ENCODE data around the gene CYSTM1. TPM values are rescaled to one million over a fixed set of nuclear protein-coding genes. Genes with fewer than 3 reads are reported as not detected.

The CYSTM1 gene, protein sequence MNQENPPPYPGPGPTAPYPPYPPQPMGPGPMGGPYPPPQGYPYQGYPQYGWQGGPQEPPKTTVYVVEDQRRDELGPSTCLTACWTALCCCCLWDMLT
- 59.7 and 70.1 TPM in 2 replicates for total RNA-seq (2014; rRNA removed; shearing (Covaris generic))
- polyA plus RNA-seq (2014; cell fraction: nucleus; rRNA removed), result 10.1 and 21.4 TPM in 2 replicates

DNA sequence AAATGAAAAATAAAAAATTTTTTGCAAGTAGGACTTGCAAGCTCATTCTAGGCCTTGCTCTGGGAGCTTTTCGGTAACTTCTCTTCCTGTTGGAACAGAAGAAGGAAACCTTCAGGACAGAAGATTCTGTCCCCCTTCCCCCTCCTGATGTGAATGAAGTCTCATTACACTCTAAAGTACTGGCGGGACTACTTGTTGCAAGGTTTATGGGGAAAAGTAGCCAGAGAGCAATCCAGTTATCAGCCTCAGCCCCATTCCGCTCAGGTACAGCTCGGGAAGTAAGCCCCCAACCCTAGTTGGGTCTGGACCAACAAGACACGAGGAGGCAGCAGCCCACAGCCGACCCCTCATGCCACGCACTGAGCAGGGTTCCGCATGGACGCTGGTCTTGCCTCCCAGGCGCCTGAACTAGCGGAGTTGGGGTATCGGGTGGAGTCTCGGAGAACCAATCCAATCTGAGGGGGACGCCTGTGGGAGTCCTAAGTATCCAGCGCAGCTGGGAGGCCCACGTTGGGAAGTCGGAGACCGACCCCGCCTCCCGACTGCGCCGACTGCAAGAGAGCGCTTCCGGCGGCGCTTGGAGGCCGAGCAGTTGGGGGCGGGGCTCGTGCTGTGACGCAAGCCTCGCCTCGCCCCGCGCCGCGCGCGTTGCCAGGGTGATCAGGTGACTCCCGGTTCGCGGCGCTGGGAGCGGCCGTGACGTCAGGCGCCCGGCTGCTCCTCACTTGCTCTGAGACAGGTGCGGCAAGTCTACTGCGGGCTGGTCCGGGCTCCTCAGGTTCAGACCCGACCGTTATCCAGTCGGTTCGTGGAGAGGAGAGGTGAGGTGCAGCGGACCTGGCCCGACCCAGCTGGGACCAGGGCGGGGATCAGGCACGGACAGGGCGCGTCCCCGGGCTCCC, at the start of gene CYSTM1:
TSS of gene CYSTM1 (plus strand) at position 724 of the 902 bp plus-strand sequence. CDS start 19,278 bp downstream, outside the sequence.
- DNase-seq (ENCODE audit: extremely low read depth, low read depth), result peak; percentile 88

DNA sequence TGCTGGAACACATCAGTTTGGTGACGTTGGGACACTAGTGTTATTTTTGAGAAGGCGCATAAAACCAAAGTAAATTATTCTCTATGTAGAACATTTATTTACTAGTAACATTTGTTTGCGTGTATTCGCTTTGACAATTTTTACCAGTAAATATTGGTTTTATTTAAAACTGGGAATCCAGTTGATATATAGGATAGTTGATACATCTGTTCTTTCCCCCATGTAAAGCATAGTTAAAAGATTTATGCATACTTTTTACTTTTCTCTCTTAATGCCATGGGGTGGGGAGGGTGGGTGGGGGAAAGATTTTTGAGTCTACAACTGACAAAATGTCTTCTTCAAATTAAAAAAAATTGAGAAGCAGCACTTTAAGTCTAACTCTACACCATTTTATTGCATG, 49.4 kb upstream of the CYSTM1 start, which contains the start of gene IGIP:
TSS of gene IGIP (plus strand) at position 301 of the 400 bp plus-strand sequence. CDS start 2,540 bp downstream, outside the sequence.
- DNase-seq (ENCODE audit: extremely low read depth, low read depth), result no peak

DNA sequence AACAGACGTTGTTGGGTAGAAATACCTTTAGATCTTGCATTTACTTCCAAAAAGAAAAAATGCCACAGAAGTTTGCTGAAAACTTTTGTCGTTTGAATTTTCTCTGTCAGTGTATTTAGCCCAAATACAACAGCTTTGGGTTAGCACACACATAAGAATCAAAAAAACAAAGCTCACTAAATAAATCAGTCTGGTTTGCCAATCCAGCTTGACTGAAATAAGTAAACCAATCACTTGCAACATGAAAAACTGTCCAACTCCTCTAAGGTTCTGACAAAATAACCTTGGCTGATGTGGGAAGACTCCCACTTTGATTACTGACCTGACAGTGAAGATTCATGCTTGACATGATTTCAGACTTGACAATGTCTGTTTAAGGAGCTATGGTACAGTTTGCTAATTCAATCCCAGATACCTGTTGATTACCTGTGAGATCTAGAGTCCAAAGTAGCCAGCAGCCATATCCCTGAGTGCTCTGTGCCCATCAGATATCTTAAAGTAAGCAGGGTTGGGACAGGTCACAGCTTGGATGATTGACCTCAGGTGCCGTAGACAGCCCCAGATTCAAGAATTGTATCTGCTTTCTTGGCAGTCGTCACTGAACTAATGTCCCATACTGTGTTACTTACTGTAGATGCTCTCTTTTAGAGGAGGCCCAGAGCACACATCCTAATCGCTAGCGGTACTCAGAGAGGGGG, 48.5 kb upstream of the CYSTM1 start:
- DNase-seq (ENCODE audit: extremely low read depth, low read depth), result no peak

DNA sequence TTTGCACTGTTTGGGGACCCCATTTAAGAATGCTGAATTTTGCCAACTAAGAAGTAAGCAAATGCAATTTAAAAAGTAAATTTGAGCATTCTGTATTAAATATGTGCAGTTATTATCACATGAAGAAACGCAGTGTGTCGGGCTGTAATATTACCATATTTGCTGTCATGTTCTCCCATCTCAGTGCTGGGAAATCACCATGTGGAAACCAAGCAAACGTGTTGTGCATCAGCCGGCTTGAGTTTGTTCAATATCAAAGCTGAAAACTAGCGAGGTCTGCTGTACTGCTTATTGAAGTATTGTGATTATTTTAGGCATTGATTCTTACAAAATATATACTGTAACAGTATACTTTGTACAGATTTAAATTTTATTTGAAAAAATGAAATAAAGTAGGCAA, 46.6 kb upstream of the CYSTM1 start:
- DNase-seq (ENCODE audit: extremely low read depth, low read depth), result no peak

DNA sequence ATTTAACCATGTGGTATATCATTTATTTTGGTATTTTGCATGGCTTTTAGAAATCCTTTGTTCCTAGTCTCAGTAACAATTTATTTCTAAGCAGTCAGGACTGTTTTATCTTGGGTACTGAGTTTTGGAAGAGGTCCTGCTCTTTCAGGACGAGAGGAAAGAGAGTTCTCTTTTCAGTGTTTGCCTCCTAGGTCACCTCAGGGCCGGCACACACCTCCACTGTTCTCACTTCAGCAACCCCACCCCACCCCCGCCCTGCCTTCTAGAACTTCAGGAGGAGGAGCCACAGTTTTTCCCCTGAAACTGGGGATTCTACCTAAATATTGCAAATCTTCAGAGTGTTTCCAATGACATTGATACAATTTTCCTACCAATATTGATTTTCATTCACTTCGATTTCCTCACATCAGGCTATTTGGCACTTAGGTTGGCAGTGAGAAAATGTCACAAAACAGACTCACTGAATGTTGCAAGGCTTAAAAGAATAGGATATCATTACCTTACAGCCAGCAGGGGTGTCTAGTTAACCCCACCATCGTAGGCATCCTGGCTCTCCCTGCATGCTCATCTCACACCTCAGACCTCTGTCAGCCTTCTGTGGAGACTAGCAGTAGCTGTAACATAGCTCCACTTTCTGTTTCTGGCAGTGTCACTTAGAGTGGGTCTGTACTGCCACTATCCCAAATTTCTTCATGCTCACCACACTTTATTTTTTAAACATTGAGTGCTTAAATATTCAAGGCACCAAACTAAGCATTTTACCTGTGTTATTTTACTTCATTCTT, 43.8 kb upstream of the CYSTM1 start:
- DNase-seq (ENCODE audit: extremely low read depth, low read depth), result no peak

DNA sequence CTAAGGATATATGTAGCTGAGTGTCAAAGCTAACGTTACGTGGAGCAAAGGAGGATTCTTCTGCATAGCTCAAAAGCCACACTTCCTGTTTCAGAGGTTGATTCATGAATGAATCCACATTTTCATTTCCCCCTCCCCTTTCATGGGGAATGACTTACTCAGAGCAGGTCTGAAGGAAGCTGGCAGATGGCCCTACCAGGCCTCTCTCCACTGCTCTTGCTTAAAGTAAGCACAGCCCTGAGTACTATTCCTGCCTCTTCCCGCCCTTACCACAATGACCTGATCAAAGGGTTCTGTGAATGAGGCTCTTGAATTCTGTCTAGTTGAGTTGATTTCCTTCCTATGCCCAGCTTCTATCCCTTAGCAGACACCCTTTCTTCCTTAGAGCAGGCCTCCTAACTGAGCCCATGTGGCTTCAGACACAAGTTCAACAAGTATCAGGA, 43.0 kb upstream of the CYSTM1 start:
- no peak for DNase-seq (ENCODE audit: extremely low read depth, low read depth)

DNA sequence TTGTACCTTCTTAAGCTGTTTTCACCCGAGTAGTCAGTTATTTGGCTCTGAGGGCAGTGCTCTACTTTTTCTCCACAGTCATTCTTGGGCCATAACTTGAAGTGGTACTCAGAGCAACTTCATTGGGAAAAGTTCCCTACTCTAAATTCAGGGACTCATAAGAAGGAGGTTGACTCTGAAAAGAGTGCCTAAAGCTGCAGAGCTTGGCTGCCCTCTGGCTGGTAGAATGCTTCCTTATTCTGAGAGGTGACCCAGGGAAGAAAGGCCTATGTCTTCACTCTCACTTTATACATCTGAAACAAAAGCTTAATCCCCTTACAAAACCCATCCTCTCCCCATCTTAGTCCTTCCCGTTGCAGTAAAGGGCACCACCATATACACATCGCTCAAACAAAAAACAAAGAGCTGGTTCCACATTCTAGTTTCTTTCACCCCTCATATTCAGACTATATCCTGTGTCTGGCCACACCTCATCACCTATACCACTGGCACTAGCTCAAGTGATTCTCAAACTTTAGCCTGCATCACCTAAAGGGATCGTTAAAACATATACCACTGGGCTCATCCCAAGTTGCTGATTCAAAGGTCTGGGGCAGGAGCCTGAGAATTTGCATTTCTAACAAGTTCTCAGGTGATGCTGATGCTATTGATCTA, 41.3 kb upstream of the CYSTM1 start:
- no peak for DNase-seq (ENCODE audit: extremely low read depth, low read depth)

DNA sequence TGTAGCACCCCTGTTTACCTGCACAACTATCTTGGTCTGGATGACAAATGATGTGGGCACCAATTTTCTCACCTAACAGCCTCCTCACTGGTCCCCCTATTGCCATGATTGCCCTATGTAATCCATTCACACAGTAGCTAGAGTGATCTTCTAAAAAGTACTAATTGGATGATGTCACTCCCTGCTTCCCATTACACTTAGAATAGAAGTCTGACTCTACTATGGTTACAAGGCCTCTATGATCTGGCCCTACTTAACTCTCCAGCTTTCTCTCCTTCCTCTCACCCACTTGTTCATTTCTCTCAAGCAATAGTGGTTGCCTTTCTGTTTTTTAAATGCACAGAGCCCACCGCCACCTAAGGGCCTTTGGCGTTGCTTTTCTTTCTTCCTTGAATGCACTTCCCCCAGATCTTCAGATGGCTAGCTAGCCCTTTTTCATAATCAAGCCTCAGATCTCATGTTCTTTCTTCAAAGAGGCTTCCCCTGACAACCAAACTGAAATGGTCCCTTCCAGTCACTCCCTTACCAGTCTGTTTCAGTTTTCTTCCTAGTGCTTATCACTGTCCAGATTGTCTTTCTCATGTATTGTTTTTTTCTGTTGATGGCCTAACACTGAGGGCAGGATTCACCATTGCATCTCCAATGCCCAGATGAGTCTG, 40.6 kb upstream of the CYSTM1 start:
- no peak for DNase-seq (ENCODE audit: extremely low read depth, low read depth)

DNA sequence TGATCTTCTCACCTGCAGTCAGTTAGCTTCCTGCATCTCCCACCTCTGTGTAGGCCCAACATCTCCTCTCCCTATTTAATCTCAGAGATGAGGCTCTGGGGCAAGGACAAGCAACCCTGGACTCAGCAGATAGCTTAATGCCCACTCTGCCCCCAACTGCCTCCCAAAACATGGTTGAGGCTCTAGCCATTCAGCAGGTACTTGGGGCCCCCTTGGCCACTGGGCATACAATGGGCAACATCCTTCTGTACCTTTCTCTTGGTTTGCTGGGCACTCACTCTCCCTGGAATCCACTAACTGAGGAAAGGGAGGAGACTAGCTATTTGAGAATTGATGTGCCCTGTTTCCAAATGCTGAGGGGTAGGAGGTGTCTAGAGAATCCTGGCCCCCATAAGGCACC, 39.9 kb upstream of the CYSTM1 start:
- DNase-seq (ENCODE audit: extremely low read depth, low read depth), result no peak

DNA sequence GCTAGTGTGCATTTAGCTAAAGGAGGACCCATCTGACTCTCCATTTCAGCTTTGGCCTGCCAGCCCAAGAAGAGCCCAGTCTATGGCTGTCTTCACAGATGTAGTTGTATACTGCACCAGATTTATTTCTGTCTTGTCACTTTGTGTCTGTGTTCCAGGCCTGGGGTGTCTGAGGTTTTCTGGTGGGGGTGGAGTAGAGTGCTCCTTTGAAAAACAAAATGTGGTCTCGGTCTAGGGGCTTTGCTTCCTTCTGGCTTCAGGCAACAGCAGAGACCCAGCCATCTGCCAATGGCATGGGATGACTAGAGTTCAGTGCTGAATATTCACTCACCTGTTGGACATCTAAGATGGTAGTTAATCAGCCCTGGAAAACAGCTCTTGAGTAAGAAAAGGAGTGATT, 38.4 kb upstream of the CYSTM1 start:
- DNase-seq (ENCODE audit: extremely low read depth, low read depth), result no peak

DNA sequence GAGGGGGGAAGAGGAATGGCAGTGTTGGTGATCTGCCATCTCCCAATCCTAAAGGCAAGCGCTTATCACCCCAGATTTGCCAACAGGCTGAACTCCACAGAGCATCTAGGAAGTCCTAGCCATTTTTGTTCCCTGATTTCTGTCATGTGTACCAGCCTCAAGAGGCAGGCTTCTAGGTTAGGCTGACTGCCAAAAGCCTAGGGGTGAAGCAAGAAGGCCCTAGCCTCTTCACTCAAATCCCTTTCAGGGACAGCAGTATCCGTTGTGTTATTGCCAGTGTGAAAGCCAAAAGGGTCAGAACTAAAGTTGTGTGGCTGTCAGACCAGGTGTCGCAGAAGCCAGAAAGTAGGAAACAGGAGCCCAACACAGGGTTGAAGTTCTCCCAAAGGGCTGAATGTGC, 34.6 kb upstream of the CYSTM1 start:
- DNase-seq (ENCODE audit: extremely low read depth, low read depth), result no peak

DNA sequence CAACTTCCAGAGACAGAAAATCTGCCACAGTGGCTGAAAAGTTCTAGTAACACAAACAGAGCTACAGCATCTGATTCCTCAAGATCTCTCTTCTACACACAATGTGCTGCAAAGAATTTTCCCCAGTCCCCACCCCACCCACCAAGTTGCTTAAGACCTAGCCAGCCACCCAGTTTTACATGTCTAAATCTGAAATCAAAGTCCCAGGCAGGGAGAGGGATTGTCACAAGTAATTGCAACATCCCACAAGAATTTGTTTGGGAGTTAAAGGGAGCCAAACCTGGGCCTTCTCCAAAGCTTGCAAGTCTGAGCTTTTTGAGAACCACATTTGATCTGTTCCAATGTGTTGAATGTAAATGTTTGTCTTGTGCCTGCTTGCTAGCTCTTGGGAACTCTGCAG, 33.7 kb upstream of the CYSTM1 start:
- no peak for DNase-seq (ENCODE audit: extremely low read depth, low read depth)

DNA sequence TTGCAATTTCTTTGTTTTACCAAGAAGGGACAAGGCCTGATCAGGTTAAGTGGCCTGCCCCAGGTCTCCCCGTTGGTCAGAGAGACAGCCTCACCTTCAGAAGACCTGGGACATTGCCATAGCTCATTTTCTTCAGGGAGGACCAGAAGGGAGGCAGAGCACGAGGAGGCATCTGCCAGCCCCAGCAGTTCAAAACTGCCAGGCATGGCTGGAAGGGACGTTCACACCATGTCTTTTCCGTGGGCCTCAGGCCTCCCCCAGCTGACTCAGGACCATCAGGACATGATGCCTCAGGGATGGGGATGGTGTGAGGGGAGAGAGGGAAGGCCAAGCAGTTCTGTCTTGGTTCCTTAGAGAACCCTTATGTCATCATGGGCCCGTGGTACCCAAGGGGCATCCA, 32.7 kb upstream of the CYSTM1 start:
- no peak for DNase-seq (ENCODE audit: extremely low read depth, low read depth)

DNA sequence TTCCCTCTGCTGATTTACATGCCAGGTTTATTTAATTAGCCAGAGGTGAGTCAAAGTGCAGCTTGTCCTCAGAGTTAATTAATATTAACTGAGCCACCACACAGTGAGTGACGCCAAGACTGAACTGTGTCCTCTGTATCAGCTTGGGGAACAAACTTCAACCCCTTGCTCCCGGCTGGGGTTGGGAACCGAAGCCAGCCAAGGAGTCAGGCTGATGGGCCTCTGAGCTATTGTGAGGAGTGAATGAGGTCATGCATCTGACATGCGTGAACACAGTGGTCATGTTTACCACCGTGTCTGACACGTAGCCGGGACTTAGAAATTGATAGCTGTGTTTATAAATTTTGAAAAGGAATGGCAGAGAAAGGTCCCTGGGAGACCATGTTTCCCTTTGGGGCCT, 32.1 kb upstream of the CYSTM1 start:
- DNase-seq (ENCODE audit: extremely low read depth, low read depth), result no peak

DNA sequence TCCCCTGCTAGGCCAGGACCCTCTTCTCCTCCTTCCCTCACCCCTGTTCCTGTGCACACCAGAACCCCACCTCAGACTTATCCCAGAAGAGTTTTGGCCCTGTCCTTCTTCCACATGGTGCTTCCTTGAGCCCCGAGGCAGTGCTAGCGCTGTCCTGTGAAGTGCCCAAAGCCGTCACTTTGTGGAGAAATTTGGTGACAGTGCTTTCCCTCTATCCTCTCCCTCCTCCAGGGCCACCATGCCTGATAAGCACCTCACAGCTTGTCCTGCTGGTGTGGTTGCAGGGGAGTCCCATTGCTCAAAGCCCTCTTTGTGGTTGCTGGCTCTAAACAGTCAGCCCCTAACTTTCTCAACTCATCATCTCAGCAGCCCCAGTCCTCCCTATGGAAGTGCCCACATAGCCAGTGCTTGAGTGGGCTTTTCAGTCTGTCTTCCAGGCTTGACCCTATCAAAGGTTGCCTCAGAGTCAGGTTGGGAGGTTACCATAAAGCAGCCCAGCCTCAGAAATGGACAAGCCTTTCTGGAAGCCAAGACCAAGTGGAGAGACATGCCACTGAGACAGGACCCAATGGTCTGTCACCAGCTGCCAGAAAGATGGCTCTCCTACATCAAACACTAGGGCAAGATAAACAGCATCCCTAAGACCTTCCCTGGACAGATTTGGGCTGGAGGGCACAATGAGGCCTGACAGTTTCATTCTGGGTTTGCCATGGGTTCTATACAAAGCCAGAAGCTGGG, 31.3 kb upstream of the CYSTM1 start:
- DNase-seq (ENCODE audit: extremely low read depth, low read depth), result no peak

DNA sequence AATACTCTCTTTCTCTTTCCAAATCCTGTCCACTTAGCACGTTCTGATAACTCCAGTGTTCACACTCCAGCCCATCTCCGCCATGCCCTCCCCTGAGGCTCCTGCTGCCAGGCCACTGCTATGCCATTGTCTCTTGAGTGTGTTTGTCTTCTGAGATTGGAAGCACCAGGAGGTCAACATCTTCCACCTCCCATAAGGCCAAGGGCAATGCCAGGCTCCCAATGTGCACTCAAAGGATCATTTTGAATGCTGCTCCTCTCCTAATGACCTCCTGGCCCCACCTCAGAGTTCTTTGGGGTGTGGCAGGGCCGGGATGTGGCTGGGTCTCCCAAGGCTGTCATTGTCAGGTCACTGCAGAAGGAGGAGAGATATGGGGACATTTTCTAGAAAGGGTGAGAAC, 29.7 kb upstream of the CYSTM1 start:
- no peak for DNase-seq (ENCODE audit: extremely low read depth, low read depth)

DNA sequence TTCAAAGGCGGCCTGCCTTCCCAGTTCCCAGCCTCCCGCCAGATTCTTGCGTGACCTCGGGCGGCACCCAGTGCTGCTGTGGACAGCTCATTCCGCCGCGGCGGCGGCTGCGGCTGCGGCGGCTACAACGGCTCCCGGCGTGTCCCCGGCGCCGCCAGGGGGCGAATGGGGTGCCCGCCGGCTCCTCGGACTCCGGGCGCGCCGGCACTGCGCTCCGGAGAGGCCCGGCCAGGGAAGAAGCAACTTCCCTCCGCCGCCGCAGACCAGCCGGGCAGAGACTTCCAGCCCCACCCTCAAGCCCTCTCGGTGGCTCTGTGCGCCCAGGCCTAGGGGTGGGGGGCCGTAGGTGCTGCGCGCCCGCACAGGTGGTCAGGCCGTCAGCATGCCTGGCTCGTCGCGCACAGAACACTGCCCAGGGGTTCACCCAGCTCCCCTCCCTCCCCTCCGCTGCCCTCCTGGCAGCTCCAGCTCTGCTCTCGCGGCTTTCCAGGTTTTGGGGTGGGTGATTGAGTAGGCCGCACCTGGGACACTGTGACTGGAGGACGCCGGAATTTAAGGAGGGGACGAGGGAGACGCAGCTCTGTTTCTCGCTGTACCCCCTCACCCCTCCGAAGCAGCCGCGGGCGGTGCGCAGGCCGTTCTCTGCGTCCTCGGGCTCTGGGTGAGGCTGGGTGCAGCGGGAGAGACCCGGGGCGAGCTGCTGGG, 29.0 kb upstream of the CYSTM1 start:
- peak; percentile 56 for DNase-seq (ENCODE audit: extremely low read depth, low read depth)

DNA sequence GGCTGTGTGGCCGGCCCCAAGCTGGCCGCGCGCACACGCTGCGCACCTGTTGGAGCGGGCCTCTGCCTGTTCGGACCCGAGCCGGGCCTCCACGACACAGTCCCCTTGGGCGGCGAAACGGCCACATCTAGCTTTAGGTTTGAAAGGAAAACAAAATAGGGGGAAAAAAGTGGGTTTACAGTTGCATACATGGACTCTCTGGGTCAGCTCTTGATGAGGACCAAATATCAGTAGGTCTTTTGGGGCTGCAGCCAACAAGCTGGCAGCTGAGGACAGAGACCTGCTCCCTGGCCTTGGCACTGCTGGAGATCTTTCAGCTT, 28.5 kb upstream of the CYSTM1 start:
- DNase-seq (ENCODE audit: extremely low read depth, low read depth), result no peak

Measured in NCI-H460 (cell line).